Measurements from ENCODE around the gene JARID2.

GRCh38 chr6:15551798-15552197 lies 305.9 kb downstream of the JARID2 start:
- TF ChIP-seq, protein P1, sequence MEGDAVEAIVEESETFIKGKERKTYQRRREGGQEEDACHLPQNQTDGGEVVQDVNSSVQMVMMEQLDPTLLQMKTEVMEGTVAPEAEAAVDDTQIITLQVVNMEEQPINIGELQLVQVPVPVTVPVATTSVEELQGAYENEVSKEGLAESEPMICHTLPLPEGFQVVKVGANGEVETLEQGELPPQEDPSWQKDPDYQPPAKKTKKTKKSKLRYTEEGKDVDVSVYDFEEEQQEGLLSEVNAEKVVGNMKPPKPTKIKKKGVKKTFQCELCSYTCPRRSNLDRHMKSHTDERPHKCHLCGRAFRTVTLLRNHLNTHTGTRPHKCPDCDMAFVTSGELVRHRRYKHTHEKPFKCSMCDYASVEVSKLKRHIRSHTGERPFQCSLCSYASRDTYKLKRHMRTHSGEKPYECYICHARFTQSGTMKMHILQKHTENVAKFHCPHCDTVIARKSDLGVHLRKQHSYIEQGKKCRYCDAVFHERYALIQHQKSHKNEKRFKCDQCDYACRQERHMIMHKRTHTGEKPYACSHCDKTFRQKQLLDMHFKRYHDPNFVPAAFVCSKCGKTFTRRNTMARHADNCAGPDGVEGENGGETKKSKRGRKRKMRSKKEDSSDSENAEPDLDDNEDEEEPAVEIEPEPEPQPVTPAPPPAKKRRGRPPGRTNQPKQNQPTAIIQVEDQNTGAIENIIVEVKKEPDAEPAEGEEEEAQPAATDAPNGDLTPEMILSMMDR (IDR thresholded peaks at IDR 0.05), result no peak
- no peak for TF ChIP-seq POLR2A (IDR thresholded peaks at IDR 0.05)

All from breast epithelium (tissue), 3 donors.